PC-3 (cell line): Measurements from ENCODE around the gene OR6V1. TPM values are rescaled to one million over a fixed set of nuclear protein-coding genes. Genes with fewer than 3 reads are reported as not detected.

Experiments
- ATAC-seq: fragments of 200-7000 bp; cut with Tn5 transposase; 2 replicates; pipeline ENCODE4 v1.9.1; 2020; ENCODE audit warnings: mild to moderate bottlenecking, moderate library complexity
- BruUV-seq: library from RNA; stranded (reverse); fragments of 400-500 nt; replicated peaks from 2 replicates; lab custom pipeline; 2021; lab: Mats Ljungman, UMichigan
- CTCF ChIA-PET: fragments of 300-600 bp; sonication (Branson Sonifier 250); formaldehyde crosslinking; loops from one replicate; lab custom pipeline; 2022; ENCODE audit warnings: antibody characterized with exemption; lab: Charles Lee
- POLR2A ChIA-PET: fragments of 300-600 bp; sonication (Branson Sonifier 250); formaldehyde crosslinking; loops from one replicate; lab custom pipeline; 2022; ENCODE audit warnings: antibody characterized with exemption; ENCODE audit not compliant: unreplicated experiment; lab: Charles Lee
- DNase-seq: peaks from one replicate; pipeline ENCODE4 v3.0.0-alpha.2; 2015
- H2AFZ ChIP-seq: fragments of 300-600 bp; sonication (generic); 2 replicates; pipeline ENCODE4 v1.6.0; 2016; ENCODE audit warnings: antibody characterized with exemption, low read length
- H3F3A ChIP-seq: fragments of 300-600 bp; sonication (generic); one replicate; pipeline ENCODE4 v1.6.0; 2017; ENCODE audit warnings: antibody characterized with exemption, low read length, control low read depth, mild to moderate bottlenecking; ENCODE audit not compliant: unreplicated experiment
- H3K27ac ChIP-seq: fragments of 300-600 bp; sonication (generic); 2 replicates; pipeline ENCODE4 v1.5.1; 2016; ENCODE audit warnings: mild to moderate bottlenecking, low read length
- H3K27me3 ChIP-seq: fragments of 300-600 bp; sonication (generic); 2 replicates; pipeline ENCODE4 v1.6.1; 2016; ENCODE audit warnings: low read length, mixed read lengths
- H3K36me3 ChIP-seq: fragments of 300-600 bp; sonication (generic); 2 replicates; pipeline ENCODE4 v1.6.1; 2016; ENCODE audit warnings: low read depth, mixed run types, low read length, mixed read lengths
- H3K4me1 ChIP-seq: fragments of 300-600 bp; sonication (generic); 2 replicates; pipeline ENCODE4 v1.5.1; 2016; ENCODE audit warnings: low read length; ENCODE audit not compliant: insufficient read depth
- H3K4me2 ChIP-seq: fragments of 300-600 bp; sonication (generic); 2 replicates; pipeline ENCODE4 v1.6.0; 2016; ENCODE audit warnings: low read length
- H3K4me3 ChIP-seq: fragments of 300-600 bp; sonication (generic); 2 replicates; pipeline ENCODE4 v1.5.1; 2016; ENCODE audit warnings: mild to moderate bottlenecking, low read length, mixed read lengths
- H3K79me2 ChIP-seq: fragments of 300-600 bp; sonication (generic); 2 replicates; pipeline ENCODE4 v1.6.1; 2017; ENCODE audit warnings: low read length, mixed read lengths
- H3K9ac ChIP-seq: fragments of 300-600 bp; sonication (generic); 2 replicates; pipeline ENCODE4 v1.6.0; 2016; ENCODE audit warnings: mild to moderate bottlenecking, low read length
- H3K9me2 ChIP-seq: fragments of 300-600 bp; sonication (generic); replicated peaks from 2 replicates; pipeline ENCODE4 v1.6.1; 2016; ENCODE audit warnings: mixed run types, low read length, mixed read lengths
- H3K9me3 ChIP-seq: fragments of 300-600 bp; sonication (generic); 2 replicates; pipeline ENCODE4 v1.6.1; 2016; ENCODE audit warnings: low read length, mixed read lengths
- H4K20me1 ChIP-seq: fragments of 300-600 bp; sonication (generic); 2 replicates; pipeline ENCODE4 v1.6.1; 2016; ENCODE audit warnings: low read length, mixed read lengths
- EZH2 ChIP-seq: fragments of 300-600 bp; sonication (generic); IDR thresholded peaks from one replicate; pipeline ENCODE4 v1.6.1; 2017; ENCODE audit warnings: antibody characterized with exemption, mild to moderate bottlenecking, low read length; ENCODE audit not compliant: unreplicated experiment
- EZH2phosphoT487 ChIP-seq: fragments of 300-600 bp; sonication (generic); IDR thresholded peaks from 2 replicates; pipeline ENCODE4 v1.6.1; 2018; ENCODE audit warnings: mild to moderate bottlenecking, antibody characterized with exemption, low read length, borderline replicate concordance
- intact Hi-C: fragments of 100-400 bp; cut with micrococcal nuclease; formaldehyde crosslinking; loops from 2 replicates; pipeline ENCODE4 v1.9.0; 2023
- total RNA-seq: library from RNA; depleted of rRNA; stranded (reverse); fragments of >200 nt; gene quantifications from 2 replicates; pipeline ENCODE4 v1.2.3, GENCODE V29; 2014
- TF ChIP-seq, protein P1 (sequence below): fragments of 300-600 bp; sonication (generic); conservative IDR thresholded peaks from 2 replicates; pipeline ENCODE4 v1.5.1; 2017; ENCODE audit warnings: antibody characterized with exemption, low read depth, mild to moderate bottlenecking, low read length

OR6V1 gene
- total RNA-seq, 1 experiment from 2014 or later, result not detected

DNA sequence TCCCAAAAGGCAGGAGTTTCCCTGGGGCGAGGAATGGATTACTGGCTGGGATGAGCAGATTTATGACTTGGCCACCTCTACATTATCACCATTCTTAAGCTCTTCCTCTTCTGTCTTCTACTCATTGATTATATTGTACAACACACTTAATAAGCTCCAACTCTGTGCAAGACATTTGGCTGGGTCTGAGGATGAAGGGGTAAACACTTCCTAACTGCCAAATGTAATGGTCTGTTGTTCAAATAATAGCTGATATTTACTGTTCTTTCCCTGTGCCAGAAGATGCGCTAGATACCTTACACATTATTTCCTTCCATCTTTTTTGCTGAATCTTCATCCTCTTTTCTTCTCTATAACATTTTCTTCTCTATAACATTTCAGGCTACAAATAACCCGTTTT is 11.6 kb downstream of the OR6V1 start:
- Histone ChIP-seq H3K4me2 (no peak overlapping the region), H3F3A (no peaks in the 10 kb centered on the region), H3K27ac (no peak overlapping the region), H2AFZ (no peak overlapping the region), H3K9ac (no peak overlapping the region), H3K9me3 (no peaks in the 10 kb centered on the region), H3K79me2 (no peaks in the 10 kb centered on the region), H3K9me2 (no peaks in the 10 kb centered on the region), H3K27me3 (peaks cover 45% of the 10 kb centered on the region), H4K20me1 (no peaks in the 10 kb centered on the region), H3K4me1 (no peaks in the 10 kb centered on the region), H3K4me3 (no peak overlapping the region), H3K36me3 (no peaks in the 10 kb centered on the region)
- TF ChIP-seq EZH2phosphoT487, result no peak
- TF ChIP-seq EZH2, result no peak
- TF ChIP-seq, protein P1, sequence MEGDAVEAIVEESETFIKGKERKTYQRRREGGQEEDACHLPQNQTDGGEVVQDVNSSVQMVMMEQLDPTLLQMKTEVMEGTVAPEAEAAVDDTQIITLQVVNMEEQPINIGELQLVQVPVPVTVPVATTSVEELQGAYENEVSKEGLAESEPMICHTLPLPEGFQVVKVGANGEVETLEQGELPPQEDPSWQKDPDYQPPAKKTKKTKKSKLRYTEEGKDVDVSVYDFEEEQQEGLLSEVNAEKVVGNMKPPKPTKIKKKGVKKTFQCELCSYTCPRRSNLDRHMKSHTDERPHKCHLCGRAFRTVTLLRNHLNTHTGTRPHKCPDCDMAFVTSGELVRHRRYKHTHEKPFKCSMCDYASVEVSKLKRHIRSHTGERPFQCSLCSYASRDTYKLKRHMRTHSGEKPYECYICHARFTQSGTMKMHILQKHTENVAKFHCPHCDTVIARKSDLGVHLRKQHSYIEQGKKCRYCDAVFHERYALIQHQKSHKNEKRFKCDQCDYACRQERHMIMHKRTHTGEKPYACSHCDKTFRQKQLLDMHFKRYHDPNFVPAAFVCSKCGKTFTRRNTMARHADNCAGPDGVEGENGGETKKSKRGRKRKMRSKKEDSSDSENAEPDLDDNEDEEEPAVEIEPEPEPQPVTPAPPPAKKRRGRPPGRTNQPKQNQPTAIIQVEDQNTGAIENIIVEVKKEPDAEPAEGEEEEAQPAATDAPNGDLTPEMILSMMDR, result no peak
- CTCF ChIA-PET, result no interaction called here
- ATAC-seq (no peak), DNase-seq (no peak)
- intact Hi-C loops, result no loop called here
- POLR2A ChIA-PET, result no interaction called here
- BruUV-seq, result no TSS peak

DNA sequence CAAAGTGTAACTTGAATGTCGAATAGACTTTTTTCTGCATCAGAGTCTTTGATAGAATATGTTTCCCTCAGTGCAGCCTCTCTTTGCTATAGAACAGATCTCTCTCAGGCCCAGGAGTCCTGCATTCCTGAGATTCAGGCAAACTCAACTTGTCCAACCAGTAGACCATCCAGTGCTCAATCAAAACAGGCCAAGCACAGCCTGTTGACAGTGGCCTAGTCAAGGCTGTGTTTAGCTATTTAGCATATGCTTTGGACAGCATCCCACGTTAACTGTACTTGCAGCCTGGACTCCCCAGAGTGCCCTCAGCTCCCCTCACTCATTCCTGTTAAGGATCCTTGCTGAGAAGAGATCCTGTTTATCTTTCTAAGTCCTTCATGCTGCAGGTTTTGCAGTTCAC is 16.3 kb downstream of the OR6V1 start:
- no peaks in the 10 kb centered on the region for H3K79me2 ChIP-seq
- ATAC-seq (no peak), DNase-seq (no peak)
- H3K4me3 ChIP-seq, result no peak overlapping the region
- POLR2A ChIA-PET, result no interaction called here
- peaks cover 43% of the 10 kb centered on the region for H3K27me3 ChIP-seq
- no peak overlapping the region for H2AFZ ChIP-seq
- no peaks in the 10 kb centered on the region for H3K9me3 ChIP-seq
- no peaks in the 10 kb centered on the region for H3K9me2 ChIP-seq
- no TSS peak for BruUV-seq
- H3K36me3 ChIP-seq, result no peaks in the 10 kb centered on the region
- TF ChIP-seq, protein P1, result no peak
- TF ChIP-seq EZH2phosphoT487, result no peak
- H4K20me1 ChIP-seq, result no peaks in the 10 kb centered on the region
- no peak overlapping the region for H3K4me2 ChIP-seq
- H3K9ac ChIP-seq, result no peak overlapping the region
- no peaks in the 10 kb centered on the region for H3F3A ChIP-seq
- CTCF ChIA-PET, result interaction anchor here (0.6 kb wide), 1 partner anchor 180 kb away, joined by 5 read pairs; no protein-coding TSS in a partner anchor
- no peaks in the 10 kb centered on the region for H3K4me1 ChIP-seq
- intact Hi-C loops, result no loop called here
- no peak overlapping the region for H3K27ac ChIP-seq

DNA sequence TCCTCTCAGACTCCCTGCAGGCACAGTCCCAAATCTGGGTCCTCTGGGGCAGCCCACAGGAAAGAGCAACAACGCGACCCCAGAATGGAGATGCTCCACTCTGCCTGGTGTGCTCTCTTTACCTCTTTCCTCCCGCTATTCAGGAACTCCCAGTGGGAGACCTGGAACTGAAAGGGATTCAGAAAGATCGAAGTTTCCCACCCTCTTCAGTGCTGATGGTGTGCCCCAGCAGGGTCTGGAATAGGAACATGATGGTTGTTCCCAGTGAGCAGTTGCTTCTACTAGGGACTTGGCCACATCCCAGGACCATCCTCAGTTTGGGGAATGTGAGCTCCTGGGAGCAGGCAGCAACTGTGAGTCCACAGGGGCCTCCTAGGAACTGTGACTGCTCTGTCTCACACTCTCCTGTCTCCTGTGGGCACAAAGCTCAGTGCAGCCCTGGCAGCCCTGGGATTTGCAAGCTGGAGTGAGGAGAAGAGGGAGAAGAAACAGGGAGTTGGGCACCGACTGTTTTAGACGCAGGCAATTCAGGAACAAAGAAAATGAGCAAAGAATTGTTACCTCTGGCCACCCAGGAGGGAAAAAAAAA is 17.9 kb downstream of the OR6V1 start:
- Histone ChIP-seq H2AFZ (no peak overlapping the region), H3K9me3 (no peaks in the 10 kb centered on the region), H3F3A (no peaks in the 10 kb centered on the region), H3K9ac (no peak overlapping the region), H3K36me3 (no peaks in the 10 kb centered on the region), H3K9me2 (no peaks in the 10 kb centered on the region), H3K79me2 (no peaks in the 10 kb centered on the region), H3K27me3 (peaks cover 38% of the 10 kb centered on the region), H3K4me3 (no peak overlapping the region), H3K27ac (no peak overlapping the region), H3K4me2 (no peak overlapping the region), H4K20me1 (no peaks in the 10 kb centered on the region), H3K4me1 (no peaks in the 10 kb centered on the region)
- no peak for ATAC-seq
- TF ChIP-seq EZH2phosphoT487 (no peak), EZH2 (no peak)
- TF ChIP-seq, protein P1, result no peak
- ChIA-PET POLR2A (no interaction called here), CTCF (no interaction called here)
- intact Hi-C loops, result no loop called here
- no TSS peak for BruUV-seq
- DNase-seq, result no peak
